GM12873 (cell line): ENCODE data around the gene CFAP69.

Experiments used
- TF ChIP-seq, protein P1 (sequence below): IDR thresholded peaks from 2 replicates; pipeline ENCODE4 v1.5.1; 2012; ENCODE audit warnings: low read depth, mild to moderate bottlenecking, moderate library complexity, low read length, control low read depth; ENCODE audit not compliant: insufficient read depth; ENCODE audit errors: missing control alignments

Gene CFAP69

DNA sequence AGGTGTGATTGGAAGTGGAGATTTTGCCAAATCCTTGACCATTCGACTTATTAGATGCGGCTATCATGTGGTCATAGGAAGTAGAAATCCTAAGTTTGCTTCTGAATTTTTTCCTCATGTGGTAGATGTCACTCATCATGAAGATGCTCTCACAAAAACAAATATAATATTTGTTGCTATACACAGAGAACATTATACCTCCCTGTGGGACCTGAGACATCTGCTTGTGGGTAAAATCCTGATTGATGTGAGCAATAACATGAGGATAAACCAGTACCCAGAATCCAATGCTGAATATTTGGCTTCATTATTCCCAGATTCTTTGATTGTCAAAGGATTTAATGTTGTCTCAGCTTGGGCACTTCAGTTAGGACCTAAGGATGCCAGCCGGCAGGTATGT is 19.8 kb upstream of the CFAP69 start:
- TF ChIP-seq, protein P1, sequence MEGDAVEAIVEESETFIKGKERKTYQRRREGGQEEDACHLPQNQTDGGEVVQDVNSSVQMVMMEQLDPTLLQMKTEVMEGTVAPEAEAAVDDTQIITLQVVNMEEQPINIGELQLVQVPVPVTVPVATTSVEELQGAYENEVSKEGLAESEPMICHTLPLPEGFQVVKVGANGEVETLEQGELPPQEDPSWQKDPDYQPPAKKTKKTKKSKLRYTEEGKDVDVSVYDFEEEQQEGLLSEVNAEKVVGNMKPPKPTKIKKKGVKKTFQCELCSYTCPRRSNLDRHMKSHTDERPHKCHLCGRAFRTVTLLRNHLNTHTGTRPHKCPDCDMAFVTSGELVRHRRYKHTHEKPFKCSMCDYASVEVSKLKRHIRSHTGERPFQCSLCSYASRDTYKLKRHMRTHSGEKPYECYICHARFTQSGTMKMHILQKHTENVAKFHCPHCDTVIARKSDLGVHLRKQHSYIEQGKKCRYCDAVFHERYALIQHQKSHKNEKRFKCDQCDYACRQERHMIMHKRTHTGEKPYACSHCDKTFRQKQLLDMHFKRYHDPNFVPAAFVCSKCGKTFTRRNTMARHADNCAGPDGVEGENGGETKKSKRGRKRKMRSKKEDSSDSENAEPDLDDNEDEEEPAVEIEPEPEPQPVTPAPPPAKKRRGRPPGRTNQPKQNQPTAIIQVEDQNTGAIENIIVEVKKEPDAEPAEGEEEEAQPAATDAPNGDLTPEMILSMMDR, result no peak

DNA sequence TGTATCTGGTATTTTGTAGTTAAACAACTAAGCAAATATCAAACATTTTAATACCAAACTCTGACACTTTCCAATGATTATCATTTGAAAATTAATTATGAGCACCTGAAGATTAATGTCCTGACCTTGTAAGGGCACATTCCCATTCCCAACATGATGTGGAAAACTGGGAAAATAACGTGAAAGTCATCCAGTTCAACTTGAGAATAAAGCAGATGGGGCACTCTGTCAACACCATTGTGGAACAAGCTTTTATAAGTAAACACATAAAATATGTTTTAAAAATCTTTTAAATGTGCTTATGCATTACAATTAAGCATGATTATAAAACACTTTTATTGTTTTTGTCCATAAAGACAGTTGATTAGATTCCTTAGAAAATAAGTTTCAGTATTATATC is 19.4 kb upstream of the CFAP69 start:
- TF ChIP-seq, protein P1, result no peak

DNA sequence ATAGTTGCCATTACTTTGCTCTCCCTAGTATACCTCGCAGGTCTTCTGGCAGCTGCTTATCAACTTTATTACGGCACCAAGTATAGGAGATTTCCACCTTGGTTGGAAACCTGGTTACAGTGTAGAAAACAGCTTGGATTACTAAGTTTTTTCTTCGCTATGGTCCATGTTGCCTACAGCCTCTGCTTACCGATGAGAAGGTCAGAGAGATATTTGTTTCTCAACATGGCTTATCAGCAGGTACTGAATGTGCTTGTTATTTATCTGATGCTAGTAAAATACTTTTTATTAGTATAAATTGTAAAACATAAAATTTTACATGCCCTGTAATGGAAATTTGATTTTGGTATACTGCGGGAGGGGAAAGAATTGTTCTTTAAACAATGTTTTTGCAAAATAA is 17.7 kb upstream of the CFAP69 start:
- TF ChIP-seq, protein P1, result no peak

DNA sequence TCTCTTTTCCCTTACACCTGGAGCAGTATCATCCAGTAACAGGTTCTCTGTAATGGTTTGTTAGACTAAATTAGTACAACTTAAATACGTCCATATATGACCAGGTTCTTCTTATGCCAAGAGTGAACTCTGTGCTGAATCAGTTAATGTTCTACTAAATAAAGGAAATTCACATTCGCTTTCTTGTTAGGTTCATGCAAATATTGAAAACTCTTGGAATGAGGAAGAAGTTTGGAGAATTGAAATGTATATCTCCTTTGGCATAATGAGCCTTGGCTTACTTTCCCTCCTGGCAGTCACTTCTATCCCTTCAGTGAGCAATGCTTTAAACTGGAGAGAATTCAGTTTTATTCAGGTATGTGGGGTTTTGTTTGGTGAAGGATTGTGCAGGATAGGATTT is 15.3 kb upstream of the CFAP69 start:
- TF ChIP-seq, protein P1, result no peak

DNA sequence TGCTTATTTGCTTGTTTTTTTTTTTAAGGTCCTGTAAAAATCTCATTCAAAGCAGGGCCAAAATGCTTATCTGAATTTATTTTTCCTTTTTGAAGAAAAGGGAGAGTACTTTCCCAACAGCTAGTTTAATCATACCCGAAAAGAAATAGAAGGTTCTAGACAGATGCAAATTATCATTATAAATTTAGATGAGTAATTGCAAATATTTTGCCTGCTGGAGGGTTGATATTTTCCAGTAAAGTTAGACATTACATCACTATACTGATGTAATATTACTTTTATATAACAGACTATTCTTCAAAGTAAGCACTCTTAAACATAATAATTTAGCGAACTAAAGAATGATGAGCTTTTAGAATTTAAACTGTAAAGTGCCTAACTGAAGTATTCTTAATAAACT is 14.1 kb upstream of the CFAP69 start:
- TF ChIP-seq, protein P1, result no peak

DNA sequence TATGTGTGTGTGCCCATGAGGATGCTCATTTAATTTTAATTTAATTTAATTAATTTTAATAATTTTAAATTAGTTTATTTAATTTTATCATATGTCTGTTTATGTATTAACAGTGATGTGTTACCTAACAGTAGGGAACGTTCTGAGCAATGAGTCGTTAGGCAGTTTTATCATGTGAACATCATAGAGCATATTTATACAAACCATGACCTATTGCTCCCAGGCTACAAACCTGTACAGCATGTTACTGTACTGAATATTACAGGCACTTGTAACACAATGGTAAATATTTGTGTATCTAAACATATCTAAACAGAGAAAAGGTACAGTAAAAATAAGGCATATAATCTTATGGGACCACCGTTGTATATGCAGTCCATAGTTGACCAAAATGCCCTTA is 13.7 kb upstream of the CFAP69 start:
- TF ChIP-seq, protein P1, result no peak

DNA sequence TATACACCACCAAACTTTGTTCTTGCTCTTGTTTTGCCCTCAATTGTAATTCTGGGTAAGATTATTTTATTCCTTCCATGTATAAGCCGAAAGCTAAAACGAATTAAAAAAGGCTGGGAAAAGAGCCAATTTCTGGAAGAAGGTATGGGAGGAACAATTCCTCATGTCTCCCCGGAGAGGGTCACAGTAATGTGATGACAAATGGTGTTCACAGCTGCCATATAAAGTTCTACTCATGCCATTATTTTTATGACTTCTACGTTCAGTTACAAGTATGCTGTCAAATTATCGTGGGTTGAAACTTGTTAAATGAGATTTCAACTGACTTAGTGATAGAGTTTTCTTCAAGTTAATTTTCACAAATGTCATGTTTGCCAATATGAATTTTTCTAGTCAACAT is 12.5 kb upstream of the CFAP69 start:
- TF ChIP-seq, protein P1, result no peak

DNA sequence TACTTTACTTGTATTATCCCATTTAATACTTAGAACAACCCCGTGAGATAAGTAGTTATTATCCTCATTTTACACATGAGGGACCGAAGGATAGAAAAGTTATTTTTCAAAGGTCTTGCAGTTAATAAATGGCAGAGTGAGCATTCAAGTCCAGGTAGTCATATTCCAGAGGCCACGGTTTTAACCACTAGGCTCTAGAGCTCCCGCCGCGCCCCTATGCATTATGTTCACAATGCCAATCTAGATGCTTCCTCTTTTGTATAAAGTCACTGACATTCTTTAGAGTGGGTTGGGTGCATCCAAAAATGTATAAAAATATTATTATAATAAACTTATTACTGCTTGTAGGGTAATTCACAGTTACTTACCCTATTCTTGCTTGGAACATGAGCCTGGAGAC is 11.4 kb upstream of the CFAP69 start:
- TF ChIP-seq, protein P1, result no peak
